K562 (cell line): ENCODE data around the gene CCDC78. TPM values are rescaled to one million over a fixed set of nuclear protein-coding genes. Genes with fewer than 3 reads are reported as not detected.
A peak's percentile ranks its signal among the peaks of the same experiment; 100 is the strongest.

ENCODE experiments used
- ATAC-seq: fragments of 200-7000 bp; cut with Tn5 transposase; 3 replicates; pipeline ENCODE4 v1.9.1; 2020; ENCODE audit warnings: moderate library complexity
- BruUV-seq: library from RNA; stranded (reverse); fragments of 400-500 nt; replicated peaks from 2 replicates; lab custom pipeline; 2021; lab: Mats Ljungman, UMichigan
- CTCF ChIA-PET: fragments of 300-600 bp; formaldehyde crosslinking; extraction: SDS; loops from one replicate; lab custom pipeline; 2021; ENCODE audit warnings: low intra/inter-chr PET ratio; lab: Yijun Ruan, JAX
- POLR2A ChIA-PET: fragments of 300-600, 350-650 bp; sonication (Branson Sonifier 250); formaldehyde crosslinking; extraction: SDS; loops from one replicate; lab custom pipeline; 2021; ENCODE audit warnings: antibody characterized with exemption, inconsistent platforms; lab: Yijun Ruan, JAX
- DNase-seq, 4 experiments: peaks; one replicate each; pipeline versions ENCODE4 v3.0.0 to v3.0.0-alpha.2; 2011 to 2018; ENCODE audit warnings: low spot score in 3 of 4, mixed read lengths in 3 of 4; ENCODE audit errors: extremely low read depth in 1 of 4
- FAIRE-seq: peaks from 2 replicates; lab custom pipeline; 2011; peaks lifted over from hg19 to GRCh38; lab: Jason Lieb, UNC
- H2AFZ ChIP-seq: 2 replicates; pipeline ENCODE4 v1.6.0; 2011; ENCODE audit warnings: low read depth, low read length, control low read depth, inconsistent platforms
- H3K27ac ChIP-seq: fragments of 200-600 bp; 3 replicates; pipeline ENCODE4 v1.8.0; 2011; ENCODE audit warnings: low read depth, mild to moderate bottlenecking, control low read depth, inconsistent platforms, low read length, moderate library complexity, mixed read lengths; ENCODE audit errors: extremely low read depth
- H3K27me3 ChIP-seq, 2 experiments: fragments of 300-600 bp in 1 of 2; 2 replicates in 1 of 2; 3 replicates in 1 of 2; pipeline versions ENCODE4 v1.6.0 to v1.8.0; 2011; ENCODE audit warnings: inconsistent platforms in 2 of 2, low read length in 2 of 2, mild to moderate bottlenecking in 1 of 2, mixed read lengths in 1 of 2, moderate library complexity in 1 of 2; ENCODE audit not compliant: control insufficient read depth in 2 of 2, insufficient read depth in 2 of 2
- H3K36me3 ChIP-seq: fragments of 300-600 bp; 3 replicates; pipeline ENCODE4 v1.8.0; 2011; ENCODE audit warnings: mild to moderate bottlenecking, low read length, inconsistent platforms; ENCODE audit not compliant: control insufficient read depth, insufficient read depth
- H3K4me1 ChIP-seq, 2 experiments: fragments of 200-600 bp in 1 of 2; replicated peaks in 1 of 2; 2 replicates in 1 of 2; 3 replicates in 1 of 2; pipeline versions ENCODE4 v1.5.1 to v1.8.0; 2011; ENCODE audit warnings: inconsistent platforms in 2 of 2, low read length in 2 of 2, mild to moderate bottlenecking in 1 of 2, mixed read lengths in 1 of 2, moderate library complexity in 1 of 2; ENCODE audit not compliant: control insufficient read depth in 2 of 2, insufficient read depth in 2 of 2
- H3K4me2 ChIP-seq: 2 replicates; pipeline ENCODE4 v1.6.1; 2011; ENCODE audit warnings: low read length, control low read depth, inconsistent platforms, mixed read lengths; ENCODE audit not compliant: insufficient read depth
- H3K4me3 ChIP-seq: fragments of 200-600 bp; sonication (generic), shearing (Covaris generic); 2 replicates; pipeline ENCODE4 v1.5.1; 2016; ENCODE audit warnings: control low read depth, inconsistent platforms
- H3K79me2 ChIP-seq: fragments of 200-600 bp; 3 replicates; pipeline ENCODE4 v1.8.0; 2011; ENCODE audit warnings: low read length, inconsistent platforms; ENCODE audit not compliant: control insufficient read depth, insufficient read depth
- H3K9ac ChIP-seq, 2 experiments: 2 replicates each; pipeline versions ENCODE4 v1.6.0 to v1.6.1; 2011; ENCODE audit warnings: low read depth in 2 of 2, low read length in 2 of 2, control low read depth in 1 of 2, inconsistent platforms in 1 of 2, mild to moderate bottlenecking in 1 of 2, mixed read lengths in 1 of 2; ENCODE audit not compliant: insufficient read depth in 1 of 2
- H3K9me1 ChIP-seq: one replicate; pipeline ENCODE4 v1.6.0; 2011; ENCODE audit warnings: inconsistent platforms, mild to moderate bottlenecking, low read length, moderate library complexity; ENCODE audit not compliant: control insufficient read depth, insufficient read depth
- H3K9me3 ChIP-seq: replicated peaks from 2 replicates; pipeline ENCODE4 v1.5.1; 2011; ENCODE audit warnings: low read depth, low read length, inconsistent platforms; ENCODE audit not compliant: control insufficient read depth, insufficient read depth
- H4K20me1 ChIP-seq: replicated peaks from 2 replicates; pipeline ENCODE4 v1.6.1; 2011; ENCODE audit warnings: low read length, inconsistent platforms, mixed read lengths; ENCODE audit not compliant: control insufficient read depth, insufficient read depth
- POLR2B ChIP-seq: fragments of 450-650 bp; IDR thresholded peaks from 2 replicates; pipeline ENCODE4 v1.6.1; 2018; ENCODE audit warnings: low read depth; ENCODE audit not compliant: partially characterized antibody
- STAT5A ChIP-seq: IDR thresholded peaks from 2 replicates; pipeline ENCODE4 v1.6.1; 2012; ENCODE audit warnings: low read length, inconsistent platforms, borderline replicate concordance
- WGBS: fragments of 100-300 bp; shearing (Covaris generic); methylation state at CpG from one replicate; pipeline ENCODE4 v1.1.6; 2016; ENCODE audit warnings: low coverage, mixed read lengths; ENCODE audit not compliant: insufficient coverage; ENCODE audit errors: missing lambda C conversion rate; 5-methylcytosine and 5-hydroxymethylcytosine counted together
- in situ Hi-C: fragments of 300-500 bp; cut with MboI; formaldehyde crosslinking; loops from 4 replicates; pipeline ENCODE4 v1.15.0; 2018; ENCODE audit warnings: inconsistent platforms, mixed read lengths
- intact Hi-C: fragments of 100-400 bp; cut with micrococcal nuclease; formaldehyde crosslinking; loops from 2 replicates; pipeline ENCODE4 v1.14.2; 2022
- polyA plus RNA-seq, 8 experiments: library from polyadenylated mRNA; depleted of rRNA in 4 of 8; stranded (reverse) in 5 of 8; unstranded in 3 of 8; fragments of >200 nt; fragmentation: Nextera tagmentation in 2 of 8; fragmentation: Illumina TruSeq in 1 of 8; extraction: Ambion mirVana in 2 of 8; extraction: Trizol in 1 of 8; gene quantifications; 2 replicates each; pipeline versions ENCODE4 v1.2.1 to v1.2.3, GENCODE V29; 2011 to 2014; ENCODE audit warnings: inconsistent platforms in 1 of 8, missing spikeins in 1 of 8
- total RNA-seq, 7 experiments: library from RNA; depleted of rRNA in 6 of 7; stranded (reverse); fragments of >200 nt in 6 of 7; fragmentation: Illumina TruSeq in 2 of 7; extraction: Trizol in 2 of 7; gene quantifications; 2 replicates each; pipeline versions ENCODE4 v1.2.1 to v1.2.3, GENCODE V29; 2011 to 2021; ENCODE audit warnings: low replicate concordance in 1 of 7
- TF ChIP-seq, protein P1 (sequence below): fragments of 450-650 bp; IDR thresholded peaks from 2 replicates; pipeline ENCODE4 v1.7.0; 2016; ENCODE audit warnings: borderline replicate concordance
- TF ChIP-seq, protein P2 (sequence below): sonication (generic); formaldehyde crosslinking; IDR thresholded peaks from 2 replicates; pipeline ENCODE4 v1.8.1; 2023; ENCODE audit warnings: mild to moderate bottlenecking, missing genetic modification reagents
- TF ChIP-seq, protein P3 (sequence below): fragments of 250-450 bp; sonication (Bioruptor Pico); IDR thresholded peaks from 2 replicates; pipeline ENCODE4 v1.4.0; 2020; ENCODE audit warnings: mild to moderate bottlenecking, moderate library complexity

Gene CCDC78
- total and polyA plus RNA-seq, 9 of the 15 experiments (the other 6 are each of a cell fraction or from before 2014, with no cell fraction given), result 0.24 to 17.7 (median 2.9) TPM

DNA sequence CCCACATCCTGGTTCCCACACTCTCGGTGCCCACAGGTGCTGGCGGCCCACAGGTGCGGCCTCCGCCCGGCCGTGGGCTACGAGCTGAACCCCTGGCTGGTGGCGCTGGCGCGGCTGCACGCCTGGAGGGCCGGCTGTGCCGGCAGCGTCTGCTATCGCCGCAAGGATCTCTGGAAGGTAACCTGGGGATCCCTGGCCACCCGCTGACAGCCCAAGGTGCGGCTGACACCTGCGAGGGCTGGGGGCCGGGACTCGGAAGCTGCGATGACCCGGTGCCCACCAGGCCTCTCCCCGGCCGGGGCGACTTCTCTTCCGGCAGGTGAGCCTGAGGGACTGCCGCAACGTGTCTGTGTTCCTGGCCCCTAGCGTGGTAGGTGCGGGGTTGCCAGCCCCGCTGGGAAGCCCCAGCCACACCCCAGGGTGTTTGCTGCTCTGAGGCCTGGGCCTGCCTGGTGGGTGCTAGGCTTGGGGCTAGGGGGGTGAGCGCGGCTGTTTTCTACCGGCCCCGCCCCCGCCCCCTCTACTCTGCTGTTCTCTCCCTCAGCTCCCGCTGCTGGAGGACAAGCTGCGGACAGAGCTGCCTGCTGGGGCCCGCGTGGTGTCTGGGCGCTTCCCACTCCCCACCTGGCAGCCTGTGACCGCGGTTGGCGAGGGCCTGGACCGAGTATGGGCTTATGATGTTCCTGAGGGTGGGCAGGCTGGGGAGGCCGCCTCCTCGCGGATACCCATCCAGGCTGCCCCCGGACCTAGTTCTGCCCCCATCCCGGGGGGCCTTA lies 4.3 kb downstream of the CCDC78 start:
- Histone ChIP-seq H3K4me3 (peak overlapping the region; percentile 100), H3K4me1 (peaks cover 10 to 98% of the 10 kb centered on the region in 2 experiments; a peak in 4 of 5 replicates), H3K9me1 (peaks cover 3% of the 10 kb centered on the region), H3K27ac (peak overlapping the region; percentile 97), H3K9me3 (no peaks in the 10 kb centered on the region), H4K20me1 (no peaks in the 10 kb centered on the region; the same call in 1 of the 2 replicates), H3K36me3 (peaks cover 29% of the 10 kb centered on the region; the same call in 2 of the 3 replicates), H3K9ac (peak overlapping the region; percentile 96 to 99), H3K27me3 (no peaks in the 10 kb centered on the region), H3K4me2 (peak overlapping the region; percentile 90), H3K79me2 (peaks cover 42% of the 10 kb centered on the region), H2AFZ (peak overlapping the region; percentile 99)
- ATAC-seq (peak; percentile 3), FAIRE-seq (peak; percentile 69), DNase-seq (peak; percentile 43 to 61 (median 50))
- 3% methylated on average over 46 of the region's 51 CpGs for WGBS
- in situ Hi-C loops, result no loop called here
- ChIA-PET POLR2A (interaction anchor here (0.6 to 4.5 kb wide), 12 partner anchors 8 to 369 kb away, joined by 3 to 25 read pairs (median 3); partner anchors contain the start of gene CIAO3), CTCF (no interaction called here)
- intact Hi-C loops, result no loop called here
- BruUV-seq, result TSS peak; percentile 75
- TF ChIP-seq, protein P1, sequence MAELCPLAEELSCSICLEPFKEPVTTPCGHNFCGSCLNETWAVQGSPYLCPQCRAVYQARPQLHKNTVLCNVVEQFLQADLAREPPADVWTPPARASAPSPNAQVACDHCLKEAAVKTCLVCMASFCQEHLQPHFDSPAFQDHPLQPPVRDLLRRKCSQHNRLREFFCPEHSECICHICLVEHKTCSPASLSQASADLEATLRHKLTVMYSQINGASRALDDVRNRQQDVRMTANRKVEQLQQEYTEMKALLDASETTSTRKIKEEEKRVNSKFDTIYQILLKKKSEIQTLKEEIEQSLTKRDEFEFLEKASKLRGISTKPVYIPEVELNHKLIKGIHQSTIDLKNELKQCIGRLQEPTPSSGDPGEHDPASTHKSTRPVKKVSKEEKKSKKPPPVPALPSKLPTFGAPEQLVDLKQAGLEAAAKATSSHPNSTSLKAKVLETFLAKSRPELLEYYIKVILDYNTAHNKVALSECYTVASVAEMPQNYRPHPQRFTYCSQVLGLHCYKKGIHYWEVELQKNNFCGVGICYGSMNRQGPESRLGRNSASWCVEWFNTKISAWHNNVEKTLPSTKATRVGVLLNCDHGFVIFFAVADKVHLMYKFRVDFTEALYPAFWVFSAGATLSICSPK, result no peak
- TF ChIP-seq STAT5A (no peak; the same call in 1 of the 2 replicates), POLR2B (peak; percentile 14)
- TF ChIP-seq, protein P2, sequence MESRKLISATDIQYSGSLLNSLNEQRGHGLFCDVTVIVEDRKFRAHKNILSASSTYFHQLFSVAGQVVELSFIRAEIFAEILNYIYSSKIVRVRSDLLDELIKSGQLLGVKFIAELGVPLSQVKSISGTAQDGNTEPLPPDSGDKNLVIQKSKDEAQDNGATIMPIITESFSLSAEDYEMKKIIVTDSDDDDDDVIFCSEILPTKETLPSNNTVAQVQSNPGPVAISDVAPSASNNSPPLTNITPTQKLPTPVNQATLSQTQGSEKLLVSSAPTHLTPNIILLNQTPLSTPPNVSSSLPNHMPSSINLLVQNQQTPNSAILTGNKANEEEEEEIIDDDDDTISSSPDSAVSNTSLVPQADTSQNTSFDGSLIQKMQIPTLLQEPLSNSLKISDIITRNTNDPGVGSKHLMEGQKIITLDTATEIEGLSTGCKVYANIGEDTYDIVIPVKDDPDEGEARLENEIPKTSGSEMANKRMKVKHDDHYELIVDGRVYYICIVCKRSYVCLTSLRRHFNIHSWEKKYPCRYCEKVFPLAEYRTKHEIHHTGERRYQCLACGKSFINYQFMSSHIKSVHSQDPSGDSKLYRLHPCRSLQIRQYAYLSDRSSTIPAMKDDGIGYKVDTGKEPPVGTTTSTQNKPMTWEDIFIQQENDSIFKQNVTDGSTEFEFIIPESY, result 0 out of 2 replicates have a peak, but pooled peaks have one; percentile 25
- TF ChIP-seq, protein P3, sequence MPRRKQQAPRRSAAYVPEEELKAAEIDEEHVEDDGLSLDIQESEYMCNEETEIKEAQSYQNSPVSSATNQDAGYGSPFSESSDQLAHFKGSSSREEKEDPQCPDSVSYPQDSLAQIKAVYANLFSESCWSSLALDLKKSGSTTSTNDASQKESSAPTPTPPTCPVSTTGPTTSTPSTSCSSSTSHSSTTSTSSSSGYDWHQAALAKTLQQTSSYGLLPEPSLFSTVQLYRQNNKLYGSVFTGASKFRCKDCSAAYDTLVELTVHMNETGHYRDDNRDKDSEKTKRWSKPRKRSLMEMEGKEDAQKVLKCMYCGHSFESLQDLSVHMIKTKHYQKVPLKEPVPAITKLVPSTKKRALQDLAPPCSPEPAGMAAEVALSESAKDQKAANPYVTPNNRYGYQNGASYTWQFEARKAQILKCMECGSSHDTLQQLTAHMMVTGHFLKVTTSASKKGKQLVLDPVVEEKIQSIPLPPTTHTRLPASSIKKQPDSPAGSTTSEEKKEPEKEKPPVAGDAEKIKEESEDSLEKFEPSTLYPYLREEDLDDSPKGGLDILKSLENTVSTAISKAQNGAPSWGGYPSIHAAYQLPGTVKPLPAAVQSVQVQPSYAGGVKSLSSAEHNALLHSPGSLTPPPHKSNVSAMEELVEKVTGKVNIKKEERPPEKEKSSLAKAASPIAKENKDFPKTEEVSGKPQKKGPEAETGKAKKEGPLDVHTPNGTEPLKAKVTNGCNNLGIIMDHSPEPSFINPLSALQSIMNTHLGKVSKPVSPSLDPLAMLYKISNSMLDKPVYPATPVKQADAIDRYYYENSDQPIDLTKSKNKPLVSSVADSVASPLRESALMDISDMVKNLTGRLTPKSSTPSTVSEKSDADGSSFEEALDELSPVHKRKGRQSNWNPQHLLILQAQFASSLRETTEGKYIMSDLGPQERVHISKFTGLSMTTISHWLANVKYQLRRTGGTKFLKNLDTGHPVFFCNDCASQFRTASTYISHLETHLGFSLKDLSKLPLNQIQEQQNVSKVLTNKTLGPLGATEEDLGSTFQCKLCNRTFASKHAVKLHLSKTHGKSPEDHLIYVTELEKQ (CRISPR knock-in tag), result no peak
